Right lobe of liver (tissue), 6 donors: ENCODE data around the gene SH3PXD2A. TPM values are rescaled to one million over a fixed set of nuclear protein-coding genes. Genes with fewer than 3 reads are reported as not detected.
A peak's percentile ranks its signal among the peaks of the same experiment; 100 is the strongest.

Source experiments
- ATAC-seq, 4 donors: fragments of 200-7000 bp; cut with Tn5 transposase; one replicate each; pipeline ENCODE4 v1.9.1; 2020; ENCODE audit warnings: mild to moderate bottlenecking in 4 of 4, moderate library complexity in 4 of 4
- DNase-seq, 3 donors: peaks; one replicate each; pipeline ENCODE4 v3.0.0-alpha.2; 2020
- H3K27ac ChIP-seq, 3 donors: fragments of 200-600 bp; one replicate each; pipeline ENCODE4 v1.8.0; 2022
- H3K27me3 ChIP-seq, 2 donors: fragments of 200-600 bp; one replicate each; pipeline ENCODE4 v1.8.0; 2022
- H3K36me3 ChIP-seq, 4 donors: fragments of 200-600 bp; sonication (generic) in 1 of 4; one replicate each; pipeline versions ENCODE4 v1.5.1 to v1.8.0; 2017 to 2022; ENCODE audit warnings: control low read depth in 1 of 4
- H3K4me1 ChIP-seq, 4 donors: fragments of 200-600 bp; sonication (generic) in 1 of 4; one replicate each; pipeline versions ENCODE4 v1.5.1 to v1.8.0; 2017 to 2022; ENCODE audit warnings: control low read depth in 1 of 4
- H3K4me3 ChIP-seq, 3 donors: fragments of 200-600 bp; one replicate each; pipeline ENCODE4 v1.8.0; 2022
- H3K9me3 ChIP-seq, 4 donors: fragments of 200-600 bp; sonication (generic) in 1 of 4; one replicate each; pipeline versions ENCODE4 v1.5.1 to v1.8.0; 2017 to 2022; ENCODE audit warnings: control low read depth in 1 of 4
- POLR2A ChIP-seq: fragments of 450-650 bp; IDR thresholded peaks from one replicate; pipeline ENCODE4 v1.6.1; 2017; ENCODE audit warnings: antibody characterized with exemption, mild to moderate bottlenecking
- WGBS: methylation state at CpG from one replicate; pipeline ENCODE4 v1.1.6; 2018; ENCODE audit warnings: low coverage, low lambda C conversion rate; ENCODE audit not compliant: insufficient coverage; ENCODE audit errors: missing lambda C conversion rate; 5-methylcytosine and 5-hydroxymethylcytosine counted together
- intact Hi-C, 2 donors: fragments of 100-400 bp; cut with DNase I; formaldehyde crosslinking; loops; one replicate each; pipeline versions ENCODE4 v1.11.2 to v1.14.1; 2022
- total RNA-seq, 6 experiments: library from RNA; depleted of rRNA in 2 of 6; stranded (reverse); fragments of >200 nt in 2 of 6; fragmentation: NEBNext Ultra II Directional in 3 of 6; extraction: Animal tissue kit (Norgen Biotek cat#: 25700) in 3 of 6; gene quantifications; one replicate each; pipeline versions ENCODE4 v1.1.0 to v1.2.4, GENCODE V29; 2016 to 2023
- TF ChIP-seq, protein P1 (sequence below), 4 donors: fragments of 200-600 bp in 3 of 4; fragments of 450-650 bp in 1 of 4; IDR thresholded peaks; one replicate each; pipeline versions ENCODE4 v1.5.1 to v1.8.0; 2016 to 2022; ENCODE audit warnings: antibody characterized with exemption in 4 of 4, mild to moderate bottlenecking in 2 of 4
- donor health status: DM: no; HTN: yes; CAD: no.
- donor health status: DM: no; HTN: no; CAD: no.
- donor health status: DM: no; HTN: no; CAD: no.
- donor health status: DM: no; HTN: yes; CAD: no.
- donor health status: DM: no; HTN: yes; CAD: no.

The SH3PXD2A gene
- total RNA-seq, 6 experiments from 2014 or later: 3.0 to 38.3 (median 10.0) TPM

- Histone ChIP-seq H3K36me3 (peaks cover 0 to 6% (median 2%) of the 10 kb centered on the region in 4 donors), H3K4me1 (peaks cover 0 to 44% (median 22%) of the 10 kb centered on the region in 4 donors), H3K27me3 (no peaks in the 10 kb centered on the region), H3K9me3 (no peaks in the 10 kb centered on the region), H3K4me3 (no peak overlapping the region), H3K27ac (no peak overlapping the region)
- intact Hi-C loops: no loop called here
- no peak for ATAC-seq
- TF ChIP-seq POLR2A: no peak
- TF ChIP-seq, protein P1, sequence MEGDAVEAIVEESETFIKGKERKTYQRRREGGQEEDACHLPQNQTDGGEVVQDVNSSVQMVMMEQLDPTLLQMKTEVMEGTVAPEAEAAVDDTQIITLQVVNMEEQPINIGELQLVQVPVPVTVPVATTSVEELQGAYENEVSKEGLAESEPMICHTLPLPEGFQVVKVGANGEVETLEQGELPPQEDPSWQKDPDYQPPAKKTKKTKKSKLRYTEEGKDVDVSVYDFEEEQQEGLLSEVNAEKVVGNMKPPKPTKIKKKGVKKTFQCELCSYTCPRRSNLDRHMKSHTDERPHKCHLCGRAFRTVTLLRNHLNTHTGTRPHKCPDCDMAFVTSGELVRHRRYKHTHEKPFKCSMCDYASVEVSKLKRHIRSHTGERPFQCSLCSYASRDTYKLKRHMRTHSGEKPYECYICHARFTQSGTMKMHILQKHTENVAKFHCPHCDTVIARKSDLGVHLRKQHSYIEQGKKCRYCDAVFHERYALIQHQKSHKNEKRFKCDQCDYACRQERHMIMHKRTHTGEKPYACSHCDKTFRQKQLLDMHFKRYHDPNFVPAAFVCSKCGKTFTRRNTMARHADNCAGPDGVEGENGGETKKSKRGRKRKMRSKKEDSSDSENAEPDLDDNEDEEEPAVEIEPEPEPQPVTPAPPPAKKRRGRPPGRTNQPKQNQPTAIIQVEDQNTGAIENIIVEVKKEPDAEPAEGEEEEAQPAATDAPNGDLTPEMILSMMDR (IDR thresholded peaks at IDR 0.05): no peak
- WGBS: 100% methylated on average over 1 of the region's 4 CpGs
- no peak for DNase-seq
These were observed 233.6 kb downstream of the SH3PXD2A start for GRCh38 chr10:103621783-103622125.

DNA sequence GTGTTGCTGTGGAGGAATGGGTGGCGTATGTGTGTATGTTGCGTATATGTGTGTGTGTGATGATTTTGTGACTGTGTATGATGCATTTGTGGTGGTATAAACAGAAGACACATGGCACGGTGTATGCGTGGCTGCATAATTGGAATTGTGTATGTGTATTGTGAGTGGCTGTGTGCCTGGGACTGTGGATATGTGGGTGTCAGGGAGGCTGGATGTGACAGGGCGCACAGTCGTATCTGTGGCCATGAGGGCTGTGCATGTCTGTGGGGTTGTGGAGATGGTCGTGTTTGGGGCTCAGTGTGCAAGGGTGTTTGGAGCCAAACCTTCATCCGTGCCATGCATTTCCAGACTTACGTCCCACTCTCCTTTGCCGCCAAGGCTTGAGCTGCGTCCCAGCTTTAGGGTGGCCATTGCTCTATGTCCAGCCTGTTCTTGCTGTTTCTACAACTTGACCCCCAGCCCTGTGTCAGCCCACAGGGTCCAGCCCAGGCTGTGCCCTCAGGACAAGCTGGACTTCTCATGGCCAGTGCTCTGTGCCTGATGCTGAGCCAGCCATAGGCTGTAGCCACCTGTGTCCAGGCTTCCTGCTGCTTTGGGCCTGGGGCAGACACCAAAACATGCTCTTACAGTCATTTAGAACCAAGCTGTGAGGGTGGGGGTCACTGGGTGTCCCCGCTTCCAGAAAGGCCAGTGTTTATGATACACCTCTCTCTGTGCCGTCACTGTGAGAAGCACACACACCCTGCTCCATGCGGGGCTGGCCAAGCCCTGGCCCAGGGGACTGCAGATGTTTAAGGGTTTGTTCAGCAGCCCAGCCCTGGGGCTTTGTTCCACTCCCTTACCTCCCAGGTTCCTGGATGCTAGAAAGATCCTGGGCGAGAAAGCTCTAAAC lies 234.2 kb downstream of the SH3PXD2A start:
- TF ChIP-seq, protein P1 (IDR thresholded peaks at IDR 0.05): no peak
- no peak for TF ChIP-seq POLR2A
- 100% methylated on average over 2 of the region's 15 CpGs for WGBS
- H3K27me3 ChIP-seq: no peaks in the 10 kb centered on the region
- no peak overlapping the region for H3K27ac ChIP-seq
- no peak overlapping the region for H3K4me3 ChIP-seq
- no peak for ATAC-seq
- no peak for DNase-seq
- peaks cover 0 to 6% (median under 1%) of the 10 kb centered on the region in 4 donors for H3K36me3 ChIP-seq
- H3K4me1 ChIP-seq: peaks cover 0 to 50% (median 27%) of the 10 kb centered on the region in 4 donors
- intact Hi-C loops: no loop called here
- H3K9me3 ChIP-seq: no peaks in the 10 kb centered on the region

GRCh38 chr10:103620352-103620740 lies 235.0 kb downstream of the SH3PXD2A start:
- Histone ChIP-seq H3K4me1 (peaks cover 0 to 53% (median 29%) of the 10 kb centered on the region in 4 donors), H3K27me3 (no peaks in the 10 kb centered on the region), H3K4me3 (no peak overlapping the region), H3K9me3 (no peaks in the 10 kb centered on the region), H3K27ac (peak overlapping the region in 1 of 3 donors; percentile 74), H3K36me3 (peaks cover 0 to 6% (median 0%) of the 10 kb centered on the region in 4 donors)
- TF ChIP-seq POLR2A: no peak
- TF ChIP-seq, protein P1 (IDR thresholded peaks at IDR 0.05): no peak
- DNase-seq: no peak
- ATAC-seq: no peak
- intact Hi-C loops: no loop called here
- 80% methylated on average over 7 of the region's 7 CpGs for WGBS

- ATAC-seq (peak in 1 of 4 donors; percentile 12), DNase-seq (peak in 1 of 3 donors; percentile 64)
- Histone ChIP-seq H3K4me3 (no peak overlapping the region), H3K9me3 (no peaks in the 10 kb centered on the region), H3K4me1 (peaks cover 0 to 53% (median 29%) of the 10 kb centered on the region in 4 donors), H3K27me3 (no peaks in the 10 kb centered on the region), H3K27ac (peak overlapping the region in 1 of 3 donors; percentile 74), H3K36me3 (peaks cover 0 to 6% (median 0%) of the 10 kb centered on the region in 4 donors)
- WGBS: 100% methylated on average over 1 of the region's 22 CpGs
- no peak for TF ChIP-seq POLR2A
- TF ChIP-seq, protein P1 (IDR thresholded peaks at IDR 0.05): no peak
- intact Hi-C loops: no loop called here
These were observed 235.7 kb downstream of the SH3PXD2A start for GRCh38 chr10:103619424-103620351.
